ENCODE data around the gene TAF4.

Gene TAF4

DNA sequence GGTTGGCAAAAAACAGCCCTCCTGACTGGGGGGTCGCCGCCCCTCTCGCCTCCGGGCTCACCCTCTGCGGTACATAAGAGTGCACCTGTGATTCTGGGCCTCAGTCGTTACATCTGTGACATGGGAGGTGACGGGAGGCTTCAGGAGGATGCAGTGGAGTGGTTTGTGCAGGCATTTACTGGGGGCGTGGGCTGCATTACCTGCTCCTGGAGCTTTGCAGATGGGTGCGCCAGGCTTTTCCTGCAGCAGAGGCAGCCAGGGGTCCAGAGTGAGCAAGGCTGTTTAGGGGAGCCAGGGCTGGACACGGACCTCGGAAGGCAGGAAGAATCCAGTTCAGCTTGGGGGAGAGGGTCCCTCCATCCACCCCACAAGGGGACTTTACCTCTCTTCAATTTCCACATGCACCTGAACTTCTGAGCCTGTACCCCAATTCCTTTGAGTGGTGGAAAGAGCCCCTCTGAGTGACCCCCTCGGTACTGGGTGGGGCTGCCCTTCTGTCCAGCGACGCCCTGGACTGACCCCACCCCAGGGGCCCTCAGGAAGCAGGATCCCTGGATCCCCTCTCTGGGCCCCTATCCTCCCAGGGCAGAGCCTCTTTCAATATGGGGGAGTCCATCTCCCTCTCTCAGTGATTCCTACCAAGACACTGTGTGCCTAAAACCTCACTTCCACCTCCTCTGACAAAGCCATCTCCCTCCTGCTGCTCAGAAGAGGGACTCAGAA, 134.0 kb downstream of the TAF4 start (continued):
- no peak for TF ChIP-seq ZNF596 (tag by site-specific recombination; IDR thresholded peaks at IDR 0.05)
- TF ChIP-seq, protein P1, sequence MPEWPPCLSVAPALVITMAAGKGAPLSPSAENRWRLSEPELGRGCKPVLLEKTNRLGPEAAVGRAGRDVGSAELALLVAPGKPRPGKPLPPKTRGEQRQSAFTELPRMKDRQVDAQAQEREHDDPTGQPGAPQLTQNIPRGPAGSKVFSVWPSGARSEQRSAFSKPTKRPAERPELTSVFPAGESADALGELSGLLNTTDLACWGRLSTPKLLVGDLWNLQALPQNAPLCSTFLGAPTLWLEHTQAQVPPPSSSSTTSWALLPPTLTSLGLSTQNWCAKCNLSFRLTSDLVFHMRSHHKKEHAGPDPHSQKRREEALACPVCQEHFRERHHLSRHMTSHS (tag by site-specific recombination; IDR thresholded peaks at IDR 0.05): no peak

DNA sequence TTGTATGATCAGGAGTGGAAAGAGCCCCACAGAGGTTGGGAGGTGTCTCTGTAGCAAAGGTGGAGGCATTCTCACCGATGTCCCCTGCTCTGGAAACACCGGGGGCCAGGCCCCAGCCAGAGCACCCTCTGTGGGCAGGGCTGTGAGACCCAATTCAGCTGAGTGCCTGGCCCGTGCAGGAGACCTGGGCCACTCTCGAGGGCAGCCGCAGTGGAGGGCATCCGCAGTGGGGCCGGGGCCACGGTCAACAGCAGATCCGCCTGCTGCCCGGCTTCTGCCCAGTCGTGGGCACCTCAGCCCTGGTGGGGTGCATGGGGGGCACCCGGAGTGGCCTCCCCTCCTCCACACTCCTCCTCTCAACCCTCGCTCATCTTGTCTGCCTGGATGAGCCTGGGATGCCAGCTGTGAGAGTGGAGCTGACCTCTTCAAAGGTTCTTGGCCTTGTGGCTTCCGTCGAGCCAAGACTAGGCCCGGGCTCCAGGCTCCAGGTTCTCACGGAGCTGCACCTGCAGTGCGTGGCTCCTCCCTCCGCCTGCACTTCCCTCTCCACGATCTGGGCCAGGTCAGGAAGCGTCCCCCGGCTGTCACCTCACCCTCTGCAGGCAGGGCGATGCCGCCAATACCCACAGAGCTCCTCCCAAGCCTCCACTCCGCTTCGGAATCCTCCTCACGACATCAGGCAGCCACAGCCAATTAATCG, 134.8 kb downstream of the TAF4 start:
- H3K9me3 ChIP-seq (ENCODE audit: control insufficient read depth, insufficient read depth, low read depth, low read length): no peaks in the 10 kb centered on the region
- ChIA-PET POLR2A (no interaction called here), CTCF (no interaction called here)
- TF ChIP-seq, protein P2, sequence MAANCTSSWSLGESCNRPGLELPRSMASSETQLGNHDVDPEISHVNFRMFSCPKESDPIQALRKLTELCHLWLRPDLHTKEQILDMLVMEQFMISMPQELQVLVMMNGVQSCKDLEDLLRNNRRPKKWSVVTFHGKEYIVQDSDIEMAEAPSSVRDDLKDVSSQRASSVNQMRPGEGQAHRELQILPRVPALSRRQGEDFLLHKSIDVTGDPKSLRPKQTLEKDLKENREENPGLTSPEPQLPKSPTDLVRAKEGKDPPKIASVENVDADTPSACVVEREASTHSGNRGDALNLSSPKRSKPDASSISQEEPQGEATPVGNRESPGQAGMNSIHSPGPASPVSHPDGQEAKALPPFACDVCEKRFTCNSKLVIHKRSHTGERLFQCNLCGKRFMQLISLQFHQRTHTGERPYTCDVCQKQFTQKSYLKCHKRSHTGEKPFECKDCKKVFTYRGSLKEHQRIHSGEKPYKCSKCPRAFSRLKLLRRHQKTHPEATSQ (tag by site-specific recombination; IDR thresholded peaks at IDR 0.05): no peak
- TF ChIP-seq, protein P3, sequence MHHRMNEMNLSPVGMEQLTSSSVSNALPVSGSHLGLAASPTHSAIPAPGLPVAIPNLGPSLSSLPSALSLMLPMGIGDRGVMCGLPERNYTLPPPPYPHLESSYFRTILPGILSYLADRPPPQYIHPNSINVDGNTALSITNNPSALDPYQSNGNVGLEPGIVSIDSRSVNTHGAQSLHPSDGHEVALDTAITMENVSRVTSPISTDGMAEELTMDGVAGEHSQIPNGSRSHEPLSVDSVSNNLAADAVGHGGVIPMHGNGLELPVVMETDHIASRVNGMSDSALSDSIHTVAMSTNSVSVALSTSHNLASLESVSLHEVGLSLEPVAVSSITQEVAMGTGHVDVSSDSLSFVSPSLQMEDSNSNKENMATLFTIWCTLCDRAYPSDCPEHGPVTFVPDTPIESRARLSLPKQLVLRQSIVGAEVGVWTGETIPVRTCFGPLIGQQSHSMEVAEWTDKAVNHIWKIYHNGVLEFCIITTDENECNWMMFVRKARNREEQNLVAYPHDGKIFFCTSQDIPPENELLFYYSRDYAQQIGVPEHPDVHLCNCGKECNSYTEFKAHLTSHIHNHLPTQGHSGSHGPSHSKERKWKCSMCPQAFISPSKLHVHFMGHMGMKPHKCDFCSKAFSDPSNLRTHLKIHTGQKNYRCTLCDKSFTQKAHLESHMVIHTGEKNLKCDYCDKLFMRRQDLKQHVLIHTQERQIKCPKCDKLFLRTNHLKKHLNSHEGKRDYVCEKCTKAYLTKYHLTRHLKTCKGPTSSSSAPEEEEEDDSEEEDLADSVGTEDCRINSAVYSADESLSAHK (tag by site-specific recombination; IDR thresholded peaks at IDR 0.05): no peak
- H3K4me3 ChIP-seq (ENCODE audit: low read depth, low read length): no peak overlapping the region
- no peaks in the 10 kb centered on the region for H3K4me1 ChIP-seq (ENCODE audit: control insufficient read depth, insufficient read depth, low read length)
- H3K27ac ChIP-seq (ENCODE audit: extremely low read depth, low read depth, low read length): no peak overlapping the region
- H3K36me3 ChIP-seq (ENCODE audit: control insufficient read depth in 2 of 2, insufficient read depth in 1 of 2, low read length in 2 of 2): no peaks in the 10 kb centered on the region

DNA sequence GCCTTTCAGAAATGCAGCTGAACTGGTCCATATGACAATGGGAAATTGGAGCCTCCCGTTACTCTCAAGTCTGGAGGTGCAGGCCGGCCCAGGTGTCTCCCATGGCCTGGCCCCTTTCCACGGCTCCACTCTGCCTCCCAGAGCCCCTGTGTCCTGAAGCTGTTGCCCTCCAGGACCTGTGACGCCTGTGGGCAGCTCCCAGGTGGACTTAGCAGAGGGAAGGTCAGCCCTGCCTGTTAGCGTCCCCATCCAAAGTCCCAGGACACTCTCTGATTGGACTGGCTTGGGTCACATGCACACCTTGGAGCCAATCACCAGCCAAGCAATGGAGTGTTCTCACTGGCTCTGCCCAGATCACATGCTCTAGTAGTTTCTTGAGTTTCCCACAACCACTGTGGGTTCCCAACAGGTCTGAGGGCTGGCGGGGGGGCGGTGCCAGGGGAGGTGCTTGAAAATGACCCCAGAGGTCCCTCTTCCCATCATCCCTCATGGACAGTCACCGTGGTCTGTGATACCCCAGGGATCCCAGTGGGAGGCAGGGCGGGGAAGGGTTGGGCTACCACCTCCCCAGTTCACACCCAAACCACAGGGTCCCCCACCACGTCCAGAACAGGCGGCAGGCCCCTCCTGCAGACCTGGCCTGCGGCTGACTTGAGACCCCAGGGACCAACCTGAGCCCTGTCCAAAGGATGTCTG, 135.6 kb downstream of the TAF4 start:
- Histone ChIP-seq H3K4me3 (ENCODE audit: low read depth, low read length) (no peak overlapping the region), H3K9me3 (ENCODE audit: control insufficient read depth, insufficient read depth, low read depth, low read length) (no peaks in the 10 kb centered on the region), H3K36me3 (ENCODE audit: control insufficient read depth in 2 of 2, insufficient read depth in 1 of 2, low read length in 2 of 2) (no peaks in the 10 kb centered on the region), H3K4me1 (ENCODE audit: control insufficient read depth, insufficient read depth, low read length) (no peaks in the 10 kb centered on the region), H3K27ac (ENCODE audit: extremely low read depth, low read depth, low read length) (no peak overlapping the region)
- POLR2A ChIA-PET: no interaction called here
- TF ChIP-seq SALL2 (tag by site-specific recombination; IDR thresholded peaks at IDR 0.05; ENCODE audit: borderline replicate concordance): no peak
- peak; percentile 62; the same call in 1 of the 2 replicates for TF ChIP-seq KLF1 (tag by site-specific recombination; IDR thresholded peaks at IDR 0.05)
- CTCF ChIA-PET: no interaction called here

DNA sequence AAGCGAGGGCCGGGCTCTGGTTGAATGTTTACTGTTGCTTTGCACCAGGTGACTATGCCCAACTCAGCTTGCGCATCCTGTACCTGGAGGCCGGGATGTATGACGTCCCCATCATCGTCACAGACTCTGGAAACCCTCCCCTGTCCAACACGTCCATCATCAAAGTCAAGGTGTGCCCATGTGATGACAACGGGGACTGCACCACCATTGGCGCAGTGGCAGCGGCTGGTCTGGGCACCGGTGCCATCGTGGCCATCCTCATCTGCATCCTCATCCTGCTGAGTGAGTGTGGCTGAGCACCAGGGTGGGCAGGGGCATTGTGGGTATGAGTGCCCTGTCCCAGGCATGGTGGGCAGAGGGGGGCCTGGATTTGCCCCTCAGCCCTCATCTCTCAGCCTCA, 136.1 kb downstream of the TAF4 start:
- H3K4me3 ChIP-seq (ENCODE audit: low read depth, low read length): no peak overlapping the region
- ChIA-PET CTCF (interaction anchor here (0.6 kb wide), 1 partner anchor 445 kb away, joined by 3 read pairs; no protein-coding TSS in a partner anchor), POLR2A (no interaction called here)
- no peak overlapping the region for H3K27ac ChIP-seq (ENCODE audit: extremely low read depth, low read depth, low read length)
- H3K9me3 ChIP-seq (ENCODE audit: control insufficient read depth, insufficient read depth, low read depth, low read length): no peaks in the 10 kb centered on the region
- no peaks in the 10 kb centered on the region for H3K36me3 ChIP-seq (ENCODE audit: control insufficient read depth in 2 of 2, insufficient read depth in 1 of 2, low read length in 2 of 2)
- no peaks in the 10 kb centered on the region for H3K4me1 ChIP-seq (ENCODE audit: control insufficient read depth, insufficient read depth, low read length)
- TF ChIP-seq ZNF561 (tag by site-specific recombination; IDR thresholded peaks at IDR 0.05; ENCODE audit: borderline replicate concordance): no peak
- no peak for TF ChIP-seq ZNF350 (tag by site-specific recombination; IDR thresholded peaks at IDR 0.05)
- TF ChIP-seq ZXDB (tag by site-specific recombination; IDR thresholded peaks at IDR 0.05): no peak
- TF ChIP-seq, protein P2 (tag by site-specific recombination; IDR thresholded peaks at IDR 0.05): no peak
- TF ChIP-seq ZNF19 (tag by site-specific recombination; IDR thresholded peaks at IDR 0.05; ENCODE audit: low read depth): no peak
- TF ChIP-seq HOXC10 (CRISPR knock-in tag; IDR thresholded peaks at IDR 0.05): no peak
- TF ChIP-seq, protein P4, sequence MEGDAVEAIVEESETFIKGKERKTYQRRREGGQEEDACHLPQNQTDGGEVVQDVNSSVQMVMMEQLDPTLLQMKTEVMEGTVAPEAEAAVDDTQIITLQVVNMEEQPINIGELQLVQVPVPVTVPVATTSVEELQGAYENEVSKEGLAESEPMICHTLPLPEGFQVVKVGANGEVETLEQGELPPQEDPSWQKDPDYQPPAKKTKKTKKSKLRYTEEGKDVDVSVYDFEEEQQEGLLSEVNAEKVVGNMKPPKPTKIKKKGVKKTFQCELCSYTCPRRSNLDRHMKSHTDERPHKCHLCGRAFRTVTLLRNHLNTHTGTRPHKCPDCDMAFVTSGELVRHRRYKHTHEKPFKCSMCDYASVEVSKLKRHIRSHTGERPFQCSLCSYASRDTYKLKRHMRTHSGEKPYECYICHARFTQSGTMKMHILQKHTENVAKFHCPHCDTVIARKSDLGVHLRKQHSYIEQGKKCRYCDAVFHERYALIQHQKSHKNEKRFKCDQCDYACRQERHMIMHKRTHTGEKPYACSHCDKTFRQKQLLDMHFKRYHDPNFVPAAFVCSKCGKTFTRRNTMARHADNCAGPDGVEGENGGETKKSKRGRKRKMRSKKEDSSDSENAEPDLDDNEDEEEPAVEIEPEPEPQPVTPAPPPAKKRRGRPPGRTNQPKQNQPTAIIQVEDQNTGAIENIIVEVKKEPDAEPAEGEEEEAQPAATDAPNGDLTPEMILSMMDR (tag by site-specific recombination; IDR thresholded peaks at IDR 0.05): no peak
- TF ChIP-seq ZSCAN16 (tag by site-specific recombination; IDR thresholded peaks at IDR 0.05): no peak
- TF ChIP-seq ZSCAN30 (tag by site-specific recombination; IDR thresholded peaks at IDR 0.05): no peak

Measured in HEK293 (cell line).